VCaP (cell line): ENCODE measurements around the gene TMEM269.

ENCODE experiments used
- H3K27ac ChIP-seq: fragments of 450-650 bp; 2 replicates; pipeline ENCODE4 v1.5.1; 2017
- TF ChIP-seq, protein P1 (sequence below): fragments of 450-650 bp; conservative IDR thresholded peaks from 2 replicates; pipeline ENCODE4 v1.5.1; 2017; ENCODE audit warnings: mild to moderate bottlenecking, moderate library complexity

TMEM269 gene

DNA sequence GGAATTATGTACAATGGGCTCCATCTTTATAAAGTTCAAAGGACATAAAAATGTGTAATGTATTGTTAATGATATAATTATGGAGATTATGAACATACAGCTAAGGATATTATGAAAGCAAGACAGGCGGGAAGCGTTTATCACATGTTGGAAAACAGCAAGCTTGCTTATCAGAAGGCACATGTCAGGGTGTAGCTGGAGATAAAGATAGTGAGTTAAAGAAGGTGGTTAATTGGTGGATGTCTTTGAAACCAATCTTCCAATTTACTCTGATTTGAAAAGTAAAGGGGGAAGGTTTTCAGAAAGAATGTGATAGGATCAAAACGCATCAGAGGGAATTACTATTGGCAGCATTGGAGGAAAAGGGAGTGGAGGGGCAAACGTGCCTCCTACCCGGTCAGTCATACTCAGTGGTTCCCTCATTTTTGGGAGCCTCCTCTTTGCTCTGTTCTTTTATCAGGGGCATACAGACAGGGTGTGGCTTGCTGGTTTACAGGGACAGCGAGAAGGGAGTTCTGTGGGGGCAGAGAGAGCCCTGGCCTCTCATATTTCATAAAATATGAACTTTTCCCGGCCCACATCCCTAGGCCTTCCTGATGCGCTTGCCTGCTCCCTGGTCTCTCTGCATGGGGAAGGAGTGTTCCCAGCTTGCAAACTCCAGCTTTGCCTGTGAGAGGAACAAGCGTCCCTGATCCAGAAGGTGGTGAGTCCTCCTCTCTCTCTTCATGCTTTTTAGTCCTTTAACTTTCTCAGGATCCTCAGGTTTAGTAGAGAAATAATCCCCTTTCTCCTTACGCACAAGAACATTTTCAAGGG lies 40.5 kb downstream of the TMEM269 start:
- H3K27ac ChIP-seq = no peak overlapping the region
- TF ChIP-seq, protein P1, sequence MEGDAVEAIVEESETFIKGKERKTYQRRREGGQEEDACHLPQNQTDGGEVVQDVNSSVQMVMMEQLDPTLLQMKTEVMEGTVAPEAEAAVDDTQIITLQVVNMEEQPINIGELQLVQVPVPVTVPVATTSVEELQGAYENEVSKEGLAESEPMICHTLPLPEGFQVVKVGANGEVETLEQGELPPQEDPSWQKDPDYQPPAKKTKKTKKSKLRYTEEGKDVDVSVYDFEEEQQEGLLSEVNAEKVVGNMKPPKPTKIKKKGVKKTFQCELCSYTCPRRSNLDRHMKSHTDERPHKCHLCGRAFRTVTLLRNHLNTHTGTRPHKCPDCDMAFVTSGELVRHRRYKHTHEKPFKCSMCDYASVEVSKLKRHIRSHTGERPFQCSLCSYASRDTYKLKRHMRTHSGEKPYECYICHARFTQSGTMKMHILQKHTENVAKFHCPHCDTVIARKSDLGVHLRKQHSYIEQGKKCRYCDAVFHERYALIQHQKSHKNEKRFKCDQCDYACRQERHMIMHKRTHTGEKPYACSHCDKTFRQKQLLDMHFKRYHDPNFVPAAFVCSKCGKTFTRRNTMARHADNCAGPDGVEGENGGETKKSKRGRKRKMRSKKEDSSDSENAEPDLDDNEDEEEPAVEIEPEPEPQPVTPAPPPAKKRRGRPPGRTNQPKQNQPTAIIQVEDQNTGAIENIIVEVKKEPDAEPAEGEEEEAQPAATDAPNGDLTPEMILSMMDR = no peak

DNA sequence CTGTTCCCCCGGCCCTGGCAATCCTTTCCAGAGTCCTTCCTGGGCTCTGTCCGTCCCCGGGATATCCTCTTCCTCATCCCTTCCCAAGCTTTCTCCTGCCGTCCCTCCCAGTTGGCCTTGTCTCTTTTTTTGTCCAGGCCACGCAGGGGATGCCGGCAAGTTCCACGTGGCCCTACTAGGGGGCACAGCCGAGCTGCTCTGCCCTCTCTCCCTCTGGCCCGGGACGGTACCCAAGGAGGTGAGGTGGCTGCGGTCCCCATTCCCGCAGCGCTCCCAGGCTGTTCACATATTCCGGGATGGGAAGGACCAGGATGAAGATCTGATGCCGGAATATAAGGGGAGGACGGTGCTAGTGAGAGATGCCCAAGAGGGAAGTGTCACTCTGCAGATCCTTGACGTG lies 45.8 kb downstream of the TMEM269 start:
- TF ChIP-seq, protein P1 = no peak
- H3K27ac ChIP-seq = no peak overlapping the region

DNA sequence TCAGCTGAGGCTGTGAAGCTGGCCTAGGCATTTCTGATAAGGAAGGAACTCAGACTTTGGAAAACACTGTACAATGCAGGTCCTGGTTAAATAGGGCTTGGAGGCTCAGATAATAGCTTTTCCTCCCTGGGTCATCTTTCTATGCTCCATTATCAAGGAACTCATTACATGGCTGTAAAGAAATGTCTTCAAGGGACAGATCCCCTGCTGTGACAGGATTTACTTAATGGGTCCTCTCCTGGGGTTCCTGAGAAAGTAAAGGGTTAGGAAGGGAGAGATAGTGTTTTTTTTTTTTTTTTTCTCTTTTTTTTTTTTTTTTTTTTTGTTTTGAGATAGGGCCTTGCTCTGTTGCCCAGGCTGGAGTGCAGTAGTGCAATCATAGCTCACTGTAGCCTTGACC lies 46.5 kb downstream of the TMEM269 start:
- no peak overlapping the region for H3K27ac ChIP-seq
- TF ChIP-seq, protein P1 = no peak

DNA sequence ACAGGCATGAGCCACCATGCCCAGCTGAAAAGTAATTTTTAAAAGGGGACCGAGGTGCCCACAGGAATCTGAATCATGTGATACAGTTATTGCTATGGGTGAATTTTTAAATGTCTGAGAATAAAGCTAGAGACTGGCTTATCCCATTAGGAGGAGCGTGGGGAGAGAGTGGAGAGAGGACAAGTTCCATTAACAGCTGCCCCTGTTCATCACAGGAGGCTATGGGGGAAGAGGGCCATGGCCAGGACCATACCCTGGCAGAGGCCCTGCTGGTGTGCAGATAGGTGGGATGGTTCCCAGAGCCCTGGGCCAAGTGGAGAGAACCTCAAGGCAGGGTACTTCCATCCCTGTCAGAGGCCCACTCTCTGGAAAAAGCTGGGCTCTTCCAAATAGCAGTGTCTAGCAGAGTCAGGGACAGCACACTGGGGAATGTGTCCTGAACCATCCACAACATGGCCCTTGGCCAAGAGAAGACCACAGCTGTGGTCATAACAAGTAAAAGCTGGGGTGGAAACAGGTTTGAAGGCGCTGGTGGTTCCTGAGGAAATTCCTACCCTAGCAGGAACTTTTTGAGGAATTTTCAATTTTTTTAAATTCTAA lies 48.0 kb downstream of the TMEM269 start:
- TF ChIP-seq, protein P1 = no peak
- no peak overlapping the region for H3K27ac ChIP-seq

DNA sequence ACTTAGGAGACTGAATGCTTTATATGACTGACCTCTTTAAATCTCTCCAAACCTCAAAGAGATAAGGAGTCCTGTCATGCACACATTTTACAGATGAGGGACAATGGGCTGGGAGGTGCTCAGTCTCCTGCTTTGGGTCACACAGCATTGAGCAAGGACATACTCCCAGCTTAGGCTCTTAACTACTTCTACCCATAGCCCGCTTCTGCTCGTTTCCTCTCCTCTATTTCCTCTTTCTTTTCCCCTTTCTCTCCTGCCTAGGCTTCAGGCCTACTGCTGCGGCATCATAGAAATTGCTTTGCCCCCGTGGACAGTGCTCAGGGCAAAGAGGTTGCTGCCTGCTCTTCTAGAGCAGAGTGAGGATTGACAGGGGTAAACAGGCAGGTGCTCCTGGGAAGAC lies 49.2 kb downstream of the TMEM269 start:
- no peak overlapping the region for H3K27ac ChIP-seq
- TF ChIP-seq, protein P1 = no peak

DNA sequence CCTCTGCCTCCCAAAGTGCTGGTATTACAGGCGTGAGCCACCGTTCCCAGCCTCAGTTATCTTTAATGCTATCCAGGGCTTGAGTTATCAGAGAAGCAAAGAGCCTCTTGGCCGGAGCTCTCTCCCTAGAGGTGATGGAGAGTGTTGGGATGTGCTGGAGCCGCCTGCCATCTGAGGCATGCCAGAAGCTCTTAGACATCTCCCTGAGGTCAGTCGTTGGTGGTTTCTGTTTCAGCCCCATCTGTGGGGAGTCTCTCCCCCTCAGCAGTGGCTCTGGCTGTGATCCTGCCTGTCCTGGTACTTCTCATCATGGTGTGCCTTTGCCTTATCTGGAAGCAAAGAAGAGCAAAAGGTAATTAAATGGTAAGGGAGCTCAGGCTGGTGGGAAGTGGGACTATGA lies 50.0 kb downstream of the TMEM269 start:
- TF ChIP-seq, protein P1 = no peak
- H3K27ac ChIP-seq = no peak overlapping the region

DNA sequence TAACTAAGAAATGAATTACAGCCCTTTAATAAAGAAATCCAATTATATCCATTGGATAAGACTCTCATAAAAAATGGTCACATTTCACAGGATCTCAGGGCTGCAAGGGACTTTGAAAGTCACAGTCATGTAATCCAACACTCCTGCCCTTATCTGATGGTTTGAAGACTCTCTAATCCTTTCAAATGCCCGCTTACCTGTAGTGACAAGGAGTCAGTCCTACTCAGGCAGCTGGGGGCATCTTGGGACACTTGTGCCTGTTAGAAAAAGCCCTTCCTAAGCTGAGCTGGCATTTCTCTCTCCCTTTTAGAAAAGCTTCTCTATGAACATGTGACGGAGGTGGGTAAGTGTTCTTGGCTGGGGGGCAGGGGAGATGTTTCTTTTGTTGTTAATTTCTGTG lies 50.6 kb downstream of the TMEM269 start:
- TF ChIP-seq, protein P1 = no peak

More for the DNA sequence above, 50.6 kb downstream of the TMEM269 start:
- H3K27ac ChIP-seq = no peak overlapping the region
